Measurements from ENCODE around the gene HEATR5A. TPM values are rescaled to one million over a fixed set of nuclear protein-coding genes. Genes with fewer than 3 reads are reported as not detected.

Gene HEATR5A
- polyA plus RNA-seq, 1 of the 3 experiments (the other 2 are of a cell fraction) = 7.1 TPM

GRCh38 chr14:31430634-31431264 lies 10.4 kb upstream of the HEATR5A start (continued):
- TF ChIP-seq REST (IDR thresholded peaks at IDR 0.05; ENCODE audit: low read depth, low read length) = no peak

GRCh38 chr14:31429791-31430190 lies 9.4 kb upstream of the HEATR5A start:
- ChIA-PET POLR2A (no interaction called here), CTCF (interaction anchor here (2.2 kb wide), 1 partner anchor 20 kb away, joined by 10 read pairs; no protein-coding TSS in a partner anchor)
- 97% methylated on average over 1 of the region's 1 CpG for WGBS (ENCODE audit: low lambda C conversion rate)
- Histone ChIP-seq H3K9me2 (no peaks in the 10 kb centered on the region), H2AFZ (ENCODE audit: low read depth) (no peak overlapping the region), H3K36me3 (replicated peaks in 1 of 2; ENCODE audit: control insufficient read depth in 1 of 2, insufficient read depth in 2 of 2, low read length in 1 of 2) (peaks cover 0 to 6% of the 10 kb centered on the region in 2 experiments), H3K9ac (no peak overlapping the region), H3K4me3 (ENCODE audit: low read depth in 2 of 2, low read length in 1 of 2) (no peak overlapping the region), H3K27me3 (ENCODE audit: insufficient read depth) (no peaks in the 10 kb centered on the region), H4K20me1 (ENCODE audit: insufficient read depth) (no peaks in the 10 kb centered on the region), H3K9me3 (no peaks in the 10 kb centered on the region), H3K79me2 (ENCODE audit: insufficient read depth) (no peaks in the 10 kb centered on the region), H3F3A (replicated peaks; ENCODE audit: insufficient read depth) (no peaks in the 10 kb centered on the region), H3K4me2 (no peak overlapping the region), H3K27ac (ENCODE audit: low read depth in 2 of 2, low read length in 1 of 2) (no peak overlapping the region), H3K4me1 (ENCODE audit: control insufficient read depth in 1 of 2, insufficient read depth in 2 of 2, low read depth in 1 of 2, low read length in 1 of 2) (peaks cover 0 to 6% of the 10 kb centered on the region in 2 experiments; a peak in 2 of 4 replicates)
- TF ChIP-seq GATA2 (CRISPR knock-in tag; IDR thresholded peaks at IDR 0.05) (no peak), EP300 (IDR thresholded peaks at IDR 0.05; ENCODE audit: borderline replicate concordance in 1 of 2, low read depth in 1 of 2, low read length in 1 of 2) (no peak), IRF3 (IDR thresholded peaks at IDR 0.05; ENCODE audit: low read depth, low read length) (no peak), FOSL2 (IDR thresholded peaks at IDR 0.05; ENCODE audit: borderline replicate concordance, low read depth) (no peak), SIN3A (IDR thresholded peaks at IDR 0.05; ENCODE audit: borderline replicate concordance, low read depth, low read length) (no peak), PBX3 (IDR thresholded peaks at IDR 0.05) (no peak), NRF1 (IDR thresholded peaks at IDR 0.05; ENCODE audit: low read depth, low read length) (no peak)
- DNase-seq = no peak
